DND-41 (cell line): ENCODE measurements around the gene DDX23.

Experiments
- EZH2 ChIP-seq: IDR thresholded peaks from 3 replicates; pipeline ENCODE4 v1.6.1; 2012; ENCODE audit warnings: borderline replicate concordance, low read depth, mild to moderate bottlenecking, moderate library complexity, low read length, inconsistent platforms; ENCODE audit not compliant: severe bottlenecking
- TF ChIP-seq, protein P1 (sequence below): IDR thresholded peaks from 2 replicates; pipeline ENCODE4 v1.5.1; 2012; ENCODE audit warnings: borderline replicate concordance, low read length, moderate library complexity, mild to moderate bottlenecking; ENCODE audit not compliant: poor library complexity, severe bottlenecking; ENCODE audit errors: extremely low read depth

DNA sequence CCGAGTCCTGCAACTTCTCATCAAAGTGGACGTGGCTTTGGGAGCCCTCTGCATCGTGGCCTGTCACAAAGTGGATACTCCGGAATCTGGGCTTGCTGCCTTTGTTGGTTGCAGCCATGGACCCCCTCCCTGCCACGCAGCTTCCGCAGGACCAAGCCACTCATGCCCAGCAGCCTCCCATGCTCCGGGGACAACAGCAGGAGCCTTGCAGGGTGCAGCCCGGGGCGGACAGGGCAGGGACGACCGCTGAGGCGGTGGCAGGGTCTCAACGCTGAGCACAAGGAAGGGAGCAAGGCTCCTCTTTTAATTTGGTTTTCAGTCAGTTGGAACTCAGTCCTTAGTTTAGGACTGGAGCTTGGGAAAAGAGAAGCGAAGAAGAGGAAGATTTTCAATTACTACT, 51.0 kb downstream of the DDX23 start:
- TF ChIP-seq, protein P1, sequence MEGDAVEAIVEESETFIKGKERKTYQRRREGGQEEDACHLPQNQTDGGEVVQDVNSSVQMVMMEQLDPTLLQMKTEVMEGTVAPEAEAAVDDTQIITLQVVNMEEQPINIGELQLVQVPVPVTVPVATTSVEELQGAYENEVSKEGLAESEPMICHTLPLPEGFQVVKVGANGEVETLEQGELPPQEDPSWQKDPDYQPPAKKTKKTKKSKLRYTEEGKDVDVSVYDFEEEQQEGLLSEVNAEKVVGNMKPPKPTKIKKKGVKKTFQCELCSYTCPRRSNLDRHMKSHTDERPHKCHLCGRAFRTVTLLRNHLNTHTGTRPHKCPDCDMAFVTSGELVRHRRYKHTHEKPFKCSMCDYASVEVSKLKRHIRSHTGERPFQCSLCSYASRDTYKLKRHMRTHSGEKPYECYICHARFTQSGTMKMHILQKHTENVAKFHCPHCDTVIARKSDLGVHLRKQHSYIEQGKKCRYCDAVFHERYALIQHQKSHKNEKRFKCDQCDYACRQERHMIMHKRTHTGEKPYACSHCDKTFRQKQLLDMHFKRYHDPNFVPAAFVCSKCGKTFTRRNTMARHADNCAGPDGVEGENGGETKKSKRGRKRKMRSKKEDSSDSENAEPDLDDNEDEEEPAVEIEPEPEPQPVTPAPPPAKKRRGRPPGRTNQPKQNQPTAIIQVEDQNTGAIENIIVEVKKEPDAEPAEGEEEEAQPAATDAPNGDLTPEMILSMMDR: no peak
- no peak for TF ChIP-seq EZH2
